NCI-H524 treated with DMSO at 0.1 percent for 48 hours (cell line): Measurements from ENCODE around the gene SDSL.

Experiments used
- DNase-seq: peaks from one replicate; lab custom pipeline; 2025; lab: John Stamatoyannopoulos, UW

SDSL gene

DNA sequence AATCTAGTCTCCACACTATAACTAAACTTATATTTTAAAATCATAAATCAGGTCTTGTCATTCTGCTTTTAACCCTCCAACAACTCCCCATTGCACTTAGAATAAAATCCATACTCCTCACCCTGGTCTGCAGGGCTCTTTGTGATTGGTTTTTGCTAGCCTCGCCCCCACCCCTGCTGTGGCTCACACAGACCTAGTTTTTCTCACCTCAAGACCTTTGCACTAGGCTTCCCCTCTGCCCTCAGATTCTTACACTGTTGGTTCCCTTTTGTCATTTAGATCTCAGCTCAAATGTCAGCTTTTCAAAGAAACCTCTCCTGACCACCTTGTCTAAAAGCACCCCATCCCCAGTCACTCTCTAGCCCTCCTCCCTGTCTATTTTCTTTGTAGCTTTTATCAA is 60.2 kb downstream of the SDSL start:
- no peak for DNase-seq

DNA sequence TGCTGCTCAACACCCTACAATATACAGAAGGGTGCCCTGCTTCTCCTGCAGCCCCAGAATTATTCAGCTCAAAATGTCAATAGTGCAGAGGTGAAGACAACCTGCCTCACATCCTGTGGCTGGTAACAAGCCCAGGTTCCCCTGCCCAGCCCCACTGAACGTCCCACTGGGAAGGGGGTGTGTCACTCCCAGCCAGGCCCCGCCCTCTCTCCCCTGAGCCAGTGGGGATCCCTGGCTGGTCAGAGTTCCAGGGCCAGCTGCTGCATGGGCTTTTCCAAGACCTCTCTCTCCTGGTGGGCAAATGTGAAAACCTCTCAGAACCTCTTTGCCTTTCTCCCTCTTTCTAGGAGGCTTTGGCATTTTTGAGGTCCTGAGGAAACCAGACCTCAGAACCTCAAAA is 63.1 kb downstream of the SDSL start:
- DNase-seq, result no peak

GRCh38 chr12:113486722-113487121 is 64.5 kb downstream of the SDSL start:
- no peak for DNase-seq
